ENCODE measurements around the gene PDE4B. TPM values are rescaled to one million over a fixed set of nuclear protein-coding genes. Genes with fewer than 3 reads are reported as not detected.

PDE4B gene
- total RNA-seq, 4 donors from 2014 or later, result 3.7 to 16.6 (median 5.1) TPM

DNA sequence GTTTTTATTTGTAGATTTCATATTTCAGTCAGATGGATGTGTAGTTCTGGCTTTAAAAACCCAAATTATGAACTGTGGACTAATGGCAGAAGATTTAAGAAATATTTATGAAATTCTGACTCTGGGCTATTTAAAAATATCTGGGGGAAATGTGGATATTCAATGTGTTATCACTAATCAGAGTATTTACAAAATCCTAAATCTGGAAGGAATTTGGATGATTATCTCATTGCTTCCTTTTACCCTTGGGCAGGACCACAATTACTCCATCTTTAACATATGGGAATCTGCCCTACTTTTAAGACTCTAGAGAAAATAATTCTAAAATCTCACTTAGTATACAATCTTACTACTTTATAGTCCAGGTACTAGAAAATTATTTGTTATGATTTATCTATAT, 203.2 kb downstream of the PDE4B start:
- H3K4me3 ChIP-seq, result no peak overlapping the region
- intact Hi-C loops (cut with DNase I), result no loop called here

GRCh38 chr1:65997693-65998092, 205.0 kb downstream of the PDE4B start:
- TF ChIP-seq EP300 (IDR thresholded peaks at IDR 0.05) (no peak), POLR2AphosphoS5 (IDR thresholded peaks at IDR 0.05) (no peak), POLR2A (IDR thresholded peaks at IDR 0.05; ENCODE audit: low read depth) (no peak), CTCF (IDR thresholded peaks at IDR 0.05) (no peak)
- Histone ChIP-seq H3K36me3 (no peaks in the 10 kb centered on the region), H3K27me3 (no peaks in the 10 kb centered on the region), H3K27ac (replicated peaks in 1 of 4) (no peak overlapping the region), H3K9me3 (no peaks in the 10 kb centered on the region), H3K4me1 (no peaks in the 10 kb centered on the region), H3K4me3 (no peak overlapping the region)
- intact Hi-C loops (cut with DNase I), result no loop called here
- WGBS, result 87% methylated on average over 1 of the region's 1 CpG
- DNase-seq (ENCODE audit: extremely low spot score), result no peak

More for the DNA sequence above, 203.2 kb downstream of the PDE4B start:
- Histone ChIP-seq H3K36me3 (no peaks in the 10 kb centered on the region), H3K27me3 (no peaks in the 10 kb centered on the region), H3K27ac (replicated peaks in 1 of 4) (no peak overlapping the region), H3K4me1 (no peaks in the 10 kb centered on the region), H3K9me3 (no peaks in the 10 kb centered on the region)
- no peak for TF ChIP-seq CTCF (IDR thresholded peaks at IDR 0.05)
- no peak for TF ChIP-seq EP300 (IDR thresholded peaks at IDR 0.05)
- no peak for DNase-seq (ENCODE audit: extremely low spot score)

DNA sequence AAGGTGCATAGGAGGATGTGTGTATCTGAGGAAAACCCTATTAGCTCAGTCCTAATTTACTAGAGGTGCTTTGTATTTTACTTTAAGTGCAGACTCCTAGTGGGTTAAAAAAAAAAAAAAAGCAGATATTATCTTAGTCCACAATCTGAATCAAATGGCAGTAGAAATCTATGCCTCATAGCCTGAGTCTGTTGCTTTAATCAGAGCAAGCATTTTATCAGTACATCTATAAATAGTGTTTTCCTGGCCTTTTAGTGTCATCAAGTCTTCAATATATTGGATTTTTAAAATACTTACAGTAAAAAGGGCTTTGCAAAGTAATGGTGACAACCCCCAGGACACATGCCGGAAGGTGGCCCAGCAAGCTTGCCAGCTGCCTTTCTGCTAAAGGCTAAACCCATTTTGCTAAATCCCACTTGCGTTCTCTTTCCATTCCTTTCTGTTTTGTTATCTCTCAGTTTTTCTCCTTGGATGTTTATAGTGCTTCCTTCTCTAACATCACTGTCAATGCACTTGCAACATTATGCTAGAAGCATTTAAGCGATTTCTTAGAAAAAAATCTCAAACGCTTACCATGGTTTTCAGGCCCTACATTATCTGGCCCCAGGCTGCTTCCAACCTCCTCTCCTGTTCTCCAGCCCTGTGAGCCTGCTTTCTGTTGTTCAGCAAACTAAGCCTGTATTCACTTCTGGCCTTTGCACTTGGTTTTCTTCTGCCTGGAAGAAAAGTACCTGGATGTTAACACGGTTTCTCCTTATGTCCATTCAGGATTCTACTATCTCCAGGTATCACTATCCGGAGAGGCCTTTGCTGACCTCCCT, 206.3 kb downstream of the PDE4B start:
- H3K9me3 ChIP-seq, result no peaks in the 10 kb centered on the region
- WGBS, result 89% methylated on average over 6 of the region's 6 CpGs
- DNase-seq (ENCODE audit: extremely low spot score), result no peak
- no peaks in the 10 kb centered on the region for H3K36me3 ChIP-seq
- no peak overlapping the region for H3K4me3 ChIP-seq
- TF ChIP-seq CTCF (IDR thresholded peaks at IDR 0.05) (no peak), POLR2AphosphoS5 (IDR thresholded peaks at IDR 0.05) (no peak), EP300 (IDR thresholded peaks at IDR 0.05) (no peak)
- no peak overlapping the region for H3K27ac ChIP-seq (replicated peaks in 1 of 4)
- H3K4me1 ChIP-seq, result no peaks in the 10 kb centered on the region
- intact Hi-C loops (cut with DNase I), result no loop called here
- H3K27me3 ChIP-seq, result no peaks in the 10 kb centered on the region

- 47% methylated on average over 1 of the region's 1 CpG for WGBS
- Histone ChIP-seq H3K9me3 (no peaks in the 10 kb centered on the region), H3K36me3 (no peaks in the 10 kb centered on the region), H3K4me1 (no peaks in the 10 kb centered on the region), H3K27ac (replicated peaks in 1 of 4) (no peak overlapping the region), H3K27me3 (no peaks in the 10 kb centered on the region), H3K4me3 (no peak overlapping the region)
- intact Hi-C loops (cut with DNase I), result no loop called here
- DNase-seq (ENCODE audit: extremely low spot score), result no peak
- TF ChIP-seq POLR2A (IDR thresholded peaks at IDR 0.05; ENCODE audit: low read depth), result no peak
- no peak for TF ChIP-seq POLR2AphosphoS5 (IDR thresholded peaks at IDR 0.05)
- no peak for TF ChIP-seq EP300 (IDR thresholded peaks at IDR 0.05)
- TF ChIP-seq CTCF (IDR thresholded peaks at IDR 0.05), result no peak
Observed at GRCh38 chr1:66000033-66000637, 207.4 kb downstream of the PDE4B start.

All from esophagus muscularis mucosa (tissue), 4 donors.